HFFc6 (cell line): ENCODE measurements around the gene SLC27A2. TPM values are rescaled to one million over a fixed set of nuclear protein-coding genes. Genes with fewer than 3 reads are reported as not detected.
A peak's percentile ranks its signal among the peaks of the same experiment; 100 is the strongest.

ENCODE experiments used
- DNase-seq: peaks from one replicate; pipeline ENCODE4 v3.0.0-alpha.2; 2018
- H3K27ac Mint-ChIP-seq: 2 replicates; pipeline ENCODE4 v1.8.0; 2020; ENCODE audit warnings: mild to moderate bottlenecking, mixed read lengths
- H3K27me3 Mint-ChIP-seq: 2 replicates; pipeline ENCODE4 v1.8.0; 2021; ENCODE audit warnings: mild to moderate bottlenecking, moderate library complexity, mixed read lengths; ENCODE audit not compliant: insufficient read depth
- H3K36me3 Mint-ChIP-seq: 2 replicates; pipeline ENCODE4 v1.8.0; 2021; ENCODE audit warnings: low read depth, mixed read lengths
- H3K4me1 Mint-ChIP-seq: 2 replicates; pipeline ENCODE4 v1.8.0; 2020; ENCODE audit warnings: low read depth, mixed read lengths
- H3K4me3 Mint-ChIP-seq: 2 replicates; pipeline ENCODE4 v1.8.0; 2020; ENCODE audit warnings: mild to moderate bottlenecking, moderate library complexity, mixed read lengths
- H3K9me3 Mint-ChIP-seq: 2 replicates; pipeline ENCODE4 v1.8.0; 2020; ENCODE audit warnings: mild to moderate bottlenecking, mixed read lengths
- total RNA-seq, 6 experiments: library from RNA; stranded (reverse); fragmentation: NEBNext Ultra II Directional; extraction: Animal tissue kit (Norgen Biotek cat#: 25700); gene quantifications; 2 replicates in 1 of 6; 3 replicates in 5 of 6; pipeline ENCODE4 v1.2.3, GENCODE V29; 2021
- TF ChIP-seq, protein P1 (sequence below): fragments of 200-600 bp; sonication (generic); IDR thresholded peaks from 2 replicates; pipeline ENCODE4 v1.5.0; 2021; ENCODE audit warnings: antibody characterized with exemption, mild to moderate bottlenecking

SLC27A2 gene
- total RNA-seq, 6 experiments from 2014 or later, result 0.87 to 2.0 (median 1.3) TPM

DNA sequence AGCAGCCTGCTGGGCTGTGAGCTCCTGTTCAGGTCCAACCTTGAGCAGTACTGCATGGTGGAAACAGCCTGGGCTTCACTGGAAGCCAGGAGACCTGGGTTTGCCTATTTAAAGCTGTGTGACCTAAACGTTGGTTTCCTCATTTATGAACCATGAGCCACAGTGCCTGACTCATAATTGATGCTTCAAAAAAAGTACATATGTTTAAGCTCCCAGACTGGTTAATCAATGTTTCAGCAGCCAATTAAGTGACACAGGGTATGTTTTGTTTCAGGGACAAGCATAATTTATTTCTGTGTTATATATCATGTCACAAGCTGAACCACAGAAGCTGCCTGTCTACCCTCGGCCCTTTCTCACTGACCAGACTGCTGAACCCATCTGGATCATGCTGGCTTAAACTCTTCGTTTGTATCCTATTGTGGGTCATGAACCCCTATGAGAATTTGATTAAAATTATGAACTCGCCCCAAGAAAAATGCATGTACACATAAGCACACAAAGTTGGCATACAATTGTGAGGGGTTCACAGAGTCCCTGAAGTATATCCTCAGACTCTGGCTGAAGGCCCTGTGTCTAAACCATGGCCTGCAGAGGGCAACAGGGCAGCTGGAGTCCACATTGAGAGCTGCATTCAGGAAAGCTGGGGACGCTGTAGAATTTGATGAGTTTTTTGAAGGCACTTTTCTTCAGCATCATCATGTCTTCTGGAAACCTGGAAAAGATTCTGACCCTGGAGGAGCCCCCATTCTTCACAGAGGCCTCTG is 59.9 kb downstream of the SLC27A2 start:
- H3K9me3 Mint-ChIP-seq, result no peaks in the 10 kb centered on the region
- DNase-seq, result peak; percentile 67
- TF ChIP-seq, protein P1, sequence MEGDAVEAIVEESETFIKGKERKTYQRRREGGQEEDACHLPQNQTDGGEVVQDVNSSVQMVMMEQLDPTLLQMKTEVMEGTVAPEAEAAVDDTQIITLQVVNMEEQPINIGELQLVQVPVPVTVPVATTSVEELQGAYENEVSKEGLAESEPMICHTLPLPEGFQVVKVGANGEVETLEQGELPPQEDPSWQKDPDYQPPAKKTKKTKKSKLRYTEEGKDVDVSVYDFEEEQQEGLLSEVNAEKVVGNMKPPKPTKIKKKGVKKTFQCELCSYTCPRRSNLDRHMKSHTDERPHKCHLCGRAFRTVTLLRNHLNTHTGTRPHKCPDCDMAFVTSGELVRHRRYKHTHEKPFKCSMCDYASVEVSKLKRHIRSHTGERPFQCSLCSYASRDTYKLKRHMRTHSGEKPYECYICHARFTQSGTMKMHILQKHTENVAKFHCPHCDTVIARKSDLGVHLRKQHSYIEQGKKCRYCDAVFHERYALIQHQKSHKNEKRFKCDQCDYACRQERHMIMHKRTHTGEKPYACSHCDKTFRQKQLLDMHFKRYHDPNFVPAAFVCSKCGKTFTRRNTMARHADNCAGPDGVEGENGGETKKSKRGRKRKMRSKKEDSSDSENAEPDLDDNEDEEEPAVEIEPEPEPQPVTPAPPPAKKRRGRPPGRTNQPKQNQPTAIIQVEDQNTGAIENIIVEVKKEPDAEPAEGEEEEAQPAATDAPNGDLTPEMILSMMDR, result peak; percentile 29
- H3K4me1 Mint-ChIP-seq, result peaks cover 20% of the 10 kb centered on the region
- no peak overlapping the region for H3K4me3 Mint-ChIP-seq
- peaks cover 2% of the 10 kb centered on the region; the same call in 1 of the 2 replicates for H3K27me3 Mint-ChIP-seq
- H3K27ac Mint-ChIP-seq, result peak overlapping the region; percentile 60
- H3K36me3 Mint-ChIP-seq, result no peaks in the 10 kb centered on the region

DNA sequence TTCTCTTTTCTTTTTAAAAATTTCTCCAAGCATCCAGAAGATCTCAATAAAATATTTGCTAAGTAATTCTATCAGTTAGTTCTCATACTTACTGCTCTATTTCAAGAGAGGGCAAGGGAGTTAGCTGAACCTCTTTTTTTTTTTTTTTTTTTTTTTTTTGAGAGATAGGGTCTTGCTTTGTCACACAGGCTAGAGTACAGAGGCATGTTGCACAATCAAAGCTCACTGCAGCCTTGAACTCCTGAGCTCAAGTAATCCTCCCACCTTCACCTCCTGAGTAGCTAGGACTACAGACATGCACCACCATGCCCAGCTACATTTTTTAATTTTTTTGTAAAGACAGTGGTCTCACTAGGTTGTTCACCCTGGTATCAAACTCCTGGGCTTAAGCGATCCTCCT is 62.2 kb downstream of the SLC27A2 start:
- Mint-ChIP-seq H3K36me3 (no peaks in the 10 kb centered on the region), H3K4me1 (peaks cover 34% of the 10 kb centered on the region), H3K4me3 (no peak overlapping the region)

DNA sequence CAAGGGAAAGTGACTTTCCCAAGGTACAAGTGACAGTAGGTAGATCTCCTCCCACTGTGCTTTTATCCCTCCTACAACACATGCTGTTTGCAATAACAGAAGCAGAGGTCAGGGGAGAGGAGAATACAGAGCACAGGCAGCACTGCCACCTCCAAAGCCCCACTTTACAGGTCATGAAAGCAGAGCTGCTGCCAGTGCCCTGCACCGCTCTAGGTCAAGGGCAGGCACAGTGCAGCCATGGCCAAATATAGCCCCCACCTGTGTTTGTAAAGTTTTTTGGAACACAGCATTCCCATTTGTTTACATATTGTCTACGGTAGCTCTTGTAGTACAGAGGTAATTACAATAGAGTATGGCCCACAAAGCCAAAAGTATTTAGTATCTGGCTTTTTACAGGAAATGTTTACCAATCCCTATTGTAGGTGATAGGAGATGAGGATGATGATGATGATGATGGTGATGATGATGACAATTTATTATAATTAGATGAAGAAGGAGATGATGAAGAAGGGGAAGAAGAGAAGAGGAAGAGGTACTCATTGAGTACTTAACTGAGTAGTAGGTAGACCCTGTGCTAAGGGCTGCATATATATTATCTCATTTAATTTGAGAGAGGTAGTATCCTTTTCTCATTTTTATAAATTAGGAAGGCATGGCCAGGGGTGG is 63.1 kb downstream of the SLC27A2 start:
- Mint-ChIP-seq H3K27me3 (peaks cover 2% of the 10 kb centered on the region; the same call in 1 of the 2 replicates), H3K36me3 (no peaks in the 10 kb centered on the region), H3K4me1 (peaks cover 42% of the 10 kb centered on the region), H3K4me3 (no peak overlapping the region), H3K27ac (no peak overlapping the region), H3K9me3 (no peaks in the 10 kb centered on the region)
- no peak for DNase-seq
- TF ChIP-seq, protein P1, result no peak

More for the DNA sequence above, 62.2 kb downstream of the SLC27A2 start:
- H3K27ac Mint-ChIP-seq, result no peak overlapping the region
- peaks cover 2% of the 10 kb centered on the region; the same call in 1 of the 2 replicates for H3K27me3 Mint-ChIP-seq
- no peak for DNase-seq
- TF ChIP-seq, protein P1, result no peak
- no peaks in the 10 kb centered on the region for H3K9me3 Mint-ChIP-seq

DNA sequence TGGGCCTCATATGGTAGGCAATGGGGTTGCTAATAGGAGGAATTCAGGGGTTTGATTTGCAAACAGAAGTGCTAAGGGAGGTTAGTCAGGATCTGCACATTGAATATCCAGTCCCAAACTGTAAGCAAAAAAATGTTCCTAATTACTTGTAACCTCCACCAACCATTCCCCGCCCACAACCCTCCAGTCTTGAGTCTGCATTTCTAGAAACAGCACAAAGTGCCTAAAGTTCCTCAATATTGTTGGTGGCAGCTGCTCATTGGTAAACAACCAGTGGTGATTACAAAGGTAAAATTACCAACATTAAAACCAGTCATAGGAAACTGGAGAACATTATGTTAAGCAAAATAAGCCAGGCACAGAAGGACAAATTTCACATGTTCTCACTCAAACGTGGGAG is 64.6 kb downstream of the SLC27A2 start:
- Mint-ChIP-seq H3K4me1 (peaks cover 48% of the 10 kb centered on the region), H3K4me3 (no peak overlapping the region), H3K36me3 (no peaks in the 10 kb centered on the region), H3K9me3 (no peaks in the 10 kb centered on the region), H3K27me3 (peaks cover 9% of the 10 kb centered on the region), H3K27ac (no peak overlapping the region)
- TF ChIP-seq, protein P1, result no peak
- DNase-seq, result no peak

DNA sequence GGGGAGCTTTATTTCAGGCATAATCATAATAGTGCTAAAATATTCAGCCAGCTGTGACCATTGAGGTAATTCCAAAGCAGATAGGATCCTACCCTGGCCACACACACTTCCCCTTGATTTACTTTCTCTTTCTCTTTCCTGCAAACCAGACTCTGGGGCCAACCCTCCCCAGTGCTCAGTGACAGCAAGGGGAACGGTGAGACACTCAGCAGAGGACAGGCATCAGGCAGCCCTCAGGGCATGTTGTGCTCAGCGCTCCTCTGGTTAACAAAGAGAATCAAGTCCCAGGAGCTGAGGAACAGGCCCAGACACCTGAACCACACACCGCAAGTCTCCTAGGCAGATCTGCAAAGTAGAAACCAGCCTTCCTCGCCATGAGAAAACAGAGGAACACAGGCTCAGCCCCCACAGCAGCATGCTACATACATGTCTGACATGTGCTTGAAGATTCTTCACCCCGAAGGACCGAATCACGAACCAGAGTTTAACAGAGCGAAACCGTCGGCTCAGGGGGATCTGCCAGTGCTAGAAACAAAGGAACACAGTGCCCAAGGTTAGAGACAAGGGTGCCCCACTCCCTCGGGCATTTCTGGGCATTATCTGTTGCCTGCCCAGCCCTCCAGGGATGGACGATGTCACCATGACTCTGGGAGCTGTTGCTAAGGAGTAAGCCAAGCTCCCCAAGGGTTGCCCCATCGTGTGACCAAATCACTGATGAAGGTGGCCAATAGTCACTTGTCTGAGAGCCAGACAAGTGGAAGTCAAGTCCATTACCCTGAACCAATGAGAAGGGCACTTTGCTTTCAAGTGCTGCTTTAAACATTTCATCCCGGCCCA is 66.0 kb downstream of the SLC27A2 start:
- Mint-ChIP-seq H3K27me3 (peaks cover 10% of the 10 kb centered on the region), H3K4me3 (no peak overlapping the region), H3K9me3 (no peaks in the 10 kb centered on the region), H3K36me3 (no peaks in the 10 kb centered on the region), H3K27ac (no peak overlapping the region), H3K4me1 (peaks cover 40% of the 10 kb centered on the region)
- no peak for DNase-seq
- TF ChIP-seq, protein P1, result no peak
